T47D (cell line): ENCODE results near the gene MLYCD.
A peak's percentile ranks its signal among the peaks of the same experiment; 100 is the strongest.

ENCODE experiments used
- DNase-seq, 2 experiments: peaks; one replicate each; pipeline versions ENCODE4 v3.0.0 to v3.0.0-alpha.2; 2011 to 2012; ENCODE audit warnings: low read depth in 1 of 2, low spot score in 1 of 2
- JUND ChIP-seq: IDR thresholded peaks from 2 replicates; pipeline ENCODE4 v1.6.1; 2012; ENCODE audit warnings: low read depth
- in situ Hi-C: cut with HindIII; loops from 2 replicates; pipeline ENCODE4 v1.10.0; 2016; ENCODE audit warnings: low sequenced_read_pairs, low pct_unique_long_range_greater_than_20kb

Gene MLYCD

DNA sequence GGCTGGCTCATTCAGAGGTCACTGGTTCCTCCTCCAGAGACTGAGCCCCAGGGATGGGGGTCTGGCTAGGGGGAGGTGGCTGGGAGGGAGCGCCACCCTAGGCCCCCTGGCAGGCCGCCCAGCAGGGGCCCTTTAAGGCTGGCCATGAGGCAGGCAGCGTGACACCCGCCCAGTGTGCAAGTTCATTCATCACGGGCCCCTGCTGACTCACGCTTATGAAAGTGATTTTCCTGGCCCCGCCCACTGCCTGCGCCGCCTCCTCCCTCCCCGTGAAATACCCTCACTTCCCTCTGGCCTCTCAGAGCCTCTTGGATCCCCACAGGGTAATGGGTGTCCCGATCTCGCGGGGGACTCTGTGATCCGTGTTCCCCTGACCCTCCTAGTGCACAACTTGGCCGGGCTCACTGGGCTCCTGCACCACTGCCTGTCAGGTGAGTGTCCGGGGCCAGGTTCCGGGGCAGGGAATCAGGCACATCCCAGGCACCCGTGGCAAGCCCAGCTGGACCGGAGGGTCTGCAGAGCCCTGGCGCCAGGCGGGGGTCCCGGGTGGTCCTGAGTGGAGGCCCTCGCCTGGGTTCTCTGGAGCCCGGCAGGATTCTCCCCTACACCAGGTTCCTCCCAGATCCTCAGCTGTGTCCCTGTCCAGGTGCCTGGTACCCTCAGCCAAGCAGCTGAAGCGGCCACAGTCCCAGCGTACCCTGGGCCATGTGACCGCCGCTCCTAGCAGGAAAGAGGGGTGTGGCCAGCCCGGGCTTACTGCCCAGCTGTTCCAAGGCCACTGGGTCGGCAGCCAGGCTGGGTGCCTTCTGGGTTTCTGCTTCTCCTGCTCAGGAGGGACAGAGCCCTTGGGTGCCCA lies 54.3 kb downstream of the MLYCD start, which contains the start of gene OSGIN1:
Gene OSGIN1 (plus strand): TSS at position 301 of the 856 bp plus-strand sequence. CDS start 4,432 bp downstream, outside the sequence.
- DNase-seq: peak; percentile 81 to 98
- in situ Hi-C loops: no loop called here
- TF ChIP-seq JUND: no peak; the same call in 1 of the 2 replicates

DNA sequence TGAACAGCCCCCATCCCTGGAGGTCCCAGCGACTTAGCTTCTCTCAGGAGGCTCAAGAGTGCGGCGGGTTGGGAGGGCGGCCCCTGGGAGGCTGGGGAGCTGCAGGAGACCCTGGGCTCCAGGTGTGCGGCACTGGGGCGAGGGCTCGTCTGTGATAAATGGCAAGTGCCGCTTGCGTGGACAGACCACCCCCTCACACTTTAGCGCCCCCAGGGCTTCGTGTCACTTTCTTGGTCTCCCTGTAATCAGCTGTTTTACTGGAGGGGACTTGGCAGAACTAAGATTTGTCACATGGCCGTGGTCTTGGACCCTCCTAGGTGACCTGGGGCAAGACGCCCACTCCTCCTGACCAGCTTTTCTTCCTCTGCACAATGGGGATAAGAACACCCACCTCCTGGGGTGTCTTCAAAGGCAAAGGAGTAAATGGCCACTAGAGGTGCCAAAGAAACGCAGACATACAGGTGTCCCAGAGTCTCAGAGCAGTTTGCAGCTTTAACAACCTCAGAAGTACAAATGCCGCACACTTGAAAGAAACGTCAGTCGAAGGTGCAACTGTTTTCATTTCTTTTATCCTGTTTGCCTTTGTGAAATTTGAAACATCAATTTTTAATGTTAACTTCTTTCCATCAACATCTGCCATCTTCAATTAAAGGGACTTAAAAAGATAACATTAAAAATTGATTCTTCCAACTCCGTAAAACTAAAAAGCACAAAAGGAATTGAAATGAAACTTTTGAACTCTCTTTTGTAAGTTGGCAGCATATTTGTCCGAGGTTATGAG lies 55.1 kb downstream of the MLYCD start:
- peak; percentile 79 to 92 for DNase-seq
- in situ Hi-C loops: no loop called here
- TF ChIP-seq JUND: no peak

DNA sequence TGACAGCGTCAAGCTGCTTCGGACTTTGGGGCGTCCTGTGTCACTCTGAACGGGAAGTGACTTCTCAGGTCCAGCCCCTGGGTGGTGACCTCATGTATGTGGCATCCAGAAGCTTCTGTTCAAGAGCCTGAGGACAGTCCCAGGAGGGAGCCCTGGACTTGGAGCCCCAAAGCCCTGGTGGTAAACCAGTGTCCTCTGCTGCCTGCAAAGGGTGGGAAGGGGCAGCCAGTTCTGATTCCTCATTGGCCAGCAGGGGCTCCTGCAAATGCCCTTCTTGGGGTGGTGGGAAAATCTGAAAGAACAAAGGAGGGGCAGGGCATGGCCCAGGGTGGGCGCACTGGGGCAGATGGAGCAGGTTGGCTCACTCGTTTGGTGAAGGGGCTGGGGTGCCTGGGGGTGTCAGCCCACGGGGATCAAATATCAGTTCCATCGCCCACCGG lies 55.7 kb downstream of the MLYCD start:
- in situ Hi-C loops: no loop called here
- 0 out of 2 replicates have a peak, but pooled peaks have one; percentile 27 for TF ChIP-seq JUND
- peak in 1 of 2 experiments; percentile 92 for DNase-seq

DNA sequence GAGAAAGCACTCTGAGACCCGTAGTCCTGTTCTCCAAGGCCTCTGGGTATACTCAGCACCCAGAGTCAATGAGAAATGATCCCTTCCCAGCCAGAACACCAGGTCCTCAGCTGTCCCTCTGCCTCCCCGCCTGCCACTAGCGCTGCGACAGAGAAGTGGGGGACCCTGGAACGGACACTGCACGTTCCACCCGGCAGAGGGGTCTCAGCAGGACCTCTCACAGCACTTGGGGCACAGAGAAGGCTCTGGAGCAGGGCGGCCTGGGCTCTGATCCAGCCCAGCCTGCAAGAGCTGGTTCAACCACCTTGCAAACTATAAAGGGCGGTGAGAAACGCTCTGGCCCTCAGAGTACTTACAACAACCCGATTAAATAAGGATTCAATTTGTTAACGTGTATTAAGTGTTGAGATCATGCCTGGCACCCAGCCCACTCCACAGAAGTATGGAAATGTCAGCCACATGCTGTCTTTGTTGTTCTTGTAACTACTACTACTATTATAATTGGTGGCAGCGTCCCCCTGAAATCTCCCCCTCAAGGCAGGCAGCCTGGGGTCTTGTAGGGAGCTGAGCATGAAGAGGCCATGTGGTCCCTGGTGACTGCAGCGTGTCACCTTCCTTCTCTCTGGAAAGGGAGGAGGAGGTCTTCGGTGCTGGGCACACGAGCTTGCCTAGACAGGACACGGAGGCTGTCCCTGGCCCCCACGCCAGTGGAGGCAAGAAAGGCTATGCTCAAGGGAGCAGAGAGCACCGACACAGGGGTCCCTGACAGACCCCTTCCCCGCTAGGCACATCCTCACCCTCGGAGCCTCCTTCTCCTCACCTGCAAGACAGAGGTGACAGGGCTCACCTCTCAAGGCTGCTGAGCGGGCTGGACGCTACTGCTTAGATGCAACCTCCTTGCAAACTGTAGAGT lies 56.6 kb downstream of the MLYCD start:
- in situ Hi-C loops: no loop called here
- no peak for TF ChIP-seq JUND
- DNase-seq: peak in 1 of 2 experiments; percentile 67

DNA sequence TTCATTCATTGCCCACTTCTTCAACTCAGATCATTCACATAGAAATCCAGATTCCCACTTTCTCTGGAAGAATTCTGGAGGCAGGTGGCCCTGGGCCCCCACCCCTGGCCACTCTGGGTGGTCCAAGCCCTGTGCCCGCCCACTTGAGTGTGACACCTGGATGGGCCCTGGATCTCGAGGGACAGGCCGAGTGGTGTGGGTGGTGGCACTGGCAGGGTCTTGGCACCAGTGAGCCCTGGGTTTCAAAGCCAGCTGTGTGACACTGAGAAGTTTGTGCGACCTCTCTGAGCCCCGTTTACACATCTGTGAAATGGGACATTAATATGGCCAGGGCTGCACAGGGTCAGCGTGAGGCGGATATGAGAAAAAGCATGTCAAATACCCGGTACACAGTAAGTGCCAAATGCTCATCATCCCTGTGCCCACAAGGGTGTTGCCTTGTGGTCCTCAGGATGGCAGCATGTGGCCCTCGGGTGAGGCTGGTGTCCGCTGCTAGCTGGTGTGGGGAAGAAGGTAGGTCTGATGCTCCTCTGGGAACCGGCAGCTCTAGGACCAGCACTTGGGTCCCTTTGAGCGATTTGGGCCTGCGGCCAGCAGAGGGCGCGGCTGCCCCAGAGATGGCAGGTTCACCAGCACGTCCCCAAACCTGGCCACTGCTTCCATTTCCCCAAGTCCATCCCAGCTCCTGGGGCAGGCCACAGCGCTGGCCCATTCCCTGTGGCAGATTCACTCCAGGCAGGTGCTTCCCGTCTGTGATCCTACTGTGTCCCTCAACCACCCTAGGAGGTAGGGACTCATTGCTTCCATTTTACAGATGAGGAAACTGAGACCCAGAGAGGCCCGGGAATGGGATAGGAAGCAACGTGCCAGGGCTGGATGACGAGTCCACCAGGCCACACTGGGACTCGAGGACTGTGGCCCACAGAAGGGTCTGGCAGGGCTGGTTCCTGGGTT lies 57.7 kb downstream of the MLYCD start:
- DNase-seq: peak; percentile 82 to 92
- in situ Hi-C loops: no loop called here
- no peak for TF ChIP-seq JUND

DNA sequence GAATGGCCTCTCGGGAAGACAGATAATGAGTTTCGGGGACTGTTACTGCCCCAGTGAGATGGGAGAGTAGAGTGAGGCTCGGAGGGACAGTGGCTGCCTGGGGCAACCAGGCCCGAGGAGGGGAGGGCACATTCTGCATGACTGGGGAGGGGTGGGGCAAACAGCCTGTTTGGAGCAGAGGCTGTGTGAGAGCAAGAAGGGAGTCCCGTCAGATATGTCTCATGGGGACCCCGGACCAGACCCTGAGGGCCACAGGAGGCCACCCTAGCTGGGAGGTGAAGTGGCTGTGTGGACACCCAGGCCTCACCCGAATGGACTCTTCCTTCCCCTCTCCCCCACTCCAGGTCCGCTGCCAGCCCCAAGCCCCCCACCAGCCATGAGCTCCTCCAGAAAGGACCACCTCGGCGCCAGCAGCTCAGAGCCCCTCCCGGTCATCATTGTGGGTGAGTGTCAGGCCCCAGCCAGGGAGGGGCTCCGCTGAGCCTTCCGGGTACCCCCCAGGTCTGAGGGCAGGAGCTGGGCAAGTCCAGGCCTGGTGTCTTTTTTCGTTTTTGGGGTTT lies 58.5 kb downstream of the MLYCD start:
- TF ChIP-seq JUND: no peak
- in situ Hi-C loops: no loop called here
- DNase-seq: no peak

DNA sequence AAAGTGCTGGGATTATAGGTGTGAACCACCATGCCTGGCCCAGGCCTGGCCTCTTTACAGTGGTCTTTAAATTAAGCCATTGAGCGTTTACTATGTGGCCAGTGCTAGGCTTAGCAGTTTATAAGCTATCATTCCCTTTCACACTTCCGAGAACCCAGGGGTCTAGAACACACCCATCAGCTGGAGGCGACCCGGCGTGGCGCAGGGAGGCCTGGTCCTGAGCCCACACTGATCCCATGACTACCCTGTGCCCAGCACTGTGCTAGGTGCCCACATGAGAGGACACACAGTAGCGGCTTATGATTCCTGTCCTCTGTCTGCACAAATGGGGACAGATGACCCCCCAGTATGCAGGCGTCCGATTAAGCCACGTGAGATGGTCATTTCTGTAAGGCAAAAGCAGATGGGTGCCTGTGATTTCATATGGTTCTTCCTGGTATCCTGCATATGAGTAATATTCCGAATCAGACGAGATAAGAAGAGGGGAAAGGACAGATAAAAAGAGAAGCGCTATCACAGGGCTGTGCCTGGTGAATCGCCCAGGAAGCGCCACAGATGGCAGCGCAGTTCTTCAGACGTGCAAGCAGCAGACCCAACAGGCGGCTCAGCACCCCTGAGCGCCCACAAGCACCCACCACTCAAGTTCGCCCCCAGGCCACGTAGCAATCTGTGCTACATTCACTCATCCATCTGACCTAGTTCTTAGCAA lies 59.4 kb downstream of the MLYCD start:
- no peak for DNase-seq

DNA sequence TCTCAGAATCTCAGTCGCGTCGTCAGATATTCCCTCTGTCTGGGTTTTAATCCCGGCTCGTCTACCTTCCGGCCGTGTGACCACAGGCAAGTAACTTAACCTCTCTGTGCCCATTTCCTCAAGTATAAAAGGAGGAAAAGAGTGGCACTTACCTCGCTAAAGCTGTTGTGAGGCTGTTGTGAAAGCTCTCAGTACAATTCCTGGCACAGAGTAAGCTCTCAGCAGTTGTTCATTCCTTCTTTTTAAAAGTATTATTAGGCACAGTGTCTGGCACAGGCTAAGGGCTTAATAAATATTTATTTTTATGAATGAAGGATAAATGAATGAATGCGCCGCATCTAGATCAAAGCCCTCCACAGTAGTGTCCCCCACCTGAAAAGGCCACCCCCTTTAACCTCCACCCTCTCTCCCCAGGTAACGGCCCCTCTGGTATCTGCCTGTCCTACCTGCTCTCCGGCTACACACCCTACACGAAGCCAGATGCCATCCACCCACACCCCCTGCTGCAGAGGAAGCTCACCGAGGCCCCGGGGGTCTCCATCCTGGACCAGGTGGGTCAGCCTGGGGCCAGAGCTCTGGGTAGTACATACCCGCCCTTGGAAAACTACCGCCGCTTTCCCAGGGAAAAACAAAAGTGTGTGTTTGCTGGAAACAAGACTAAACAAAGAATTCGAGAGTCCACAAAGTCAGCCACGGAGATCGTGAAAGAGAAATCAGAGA lies 60.1 kb downstream of the MLYCD start:
- in situ Hi-C loops: no loop called here
- TF ChIP-seq JUND: no peak
- DNase-seq: no peak

More for the DNA sequence above, 59.4 kb downstream of the MLYCD start:
- in situ Hi-C loops: no loop called here
- TF ChIP-seq JUND: no peak

DNA sequence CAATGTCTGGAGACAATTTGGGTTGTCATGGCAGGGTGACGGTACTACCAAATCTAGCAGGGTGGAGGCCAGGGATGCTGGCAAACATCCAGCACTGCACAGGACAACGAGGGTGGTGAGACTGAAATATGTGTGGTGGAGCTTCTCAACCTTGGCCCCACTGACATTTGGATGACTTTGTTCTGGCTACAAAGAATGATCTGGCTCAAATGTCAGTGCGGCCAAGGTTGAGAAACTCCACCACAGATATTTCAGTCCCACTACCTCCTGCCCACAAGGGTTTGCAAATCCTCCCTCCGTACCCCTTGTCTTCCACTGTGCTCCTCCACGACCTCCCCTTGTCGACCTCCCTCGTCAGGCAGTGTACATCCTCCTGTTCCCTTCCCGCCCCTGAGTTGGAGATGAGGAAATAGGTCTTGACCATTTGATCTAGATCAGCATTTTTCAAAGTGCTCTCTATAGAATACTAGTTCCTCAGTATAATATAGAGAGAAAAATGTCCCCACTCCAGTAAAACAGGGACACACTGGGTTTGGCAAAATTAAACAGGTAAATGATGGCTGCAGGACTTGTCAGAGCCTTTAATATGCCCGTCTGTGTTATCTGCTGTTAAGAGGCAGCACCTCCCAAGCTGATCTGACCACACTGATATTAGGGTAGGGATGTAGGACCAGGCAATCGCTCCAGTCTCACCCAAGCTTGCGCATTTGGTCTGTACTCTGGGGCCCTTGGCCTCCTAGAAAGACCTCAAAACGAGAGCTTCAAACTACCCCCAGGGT lies 60.9 kb downstream of the MLYCD start:
- in situ Hi-C loops: no loop called here
- no peak for DNase-seq
- no peak for TF ChIP-seq JUND
